Measurements from ENCODE around the gene NLRP5. TPM values are rescaled to one million over a fixed set of nuclear protein-coding genes. Genes with fewer than 3 reads are reported as not detected.

Gene NLRP5
- polyA plus RNA-seq, 1 of the 3 experiments (the other 2 are of a cell fraction), result not detected

DNA sequence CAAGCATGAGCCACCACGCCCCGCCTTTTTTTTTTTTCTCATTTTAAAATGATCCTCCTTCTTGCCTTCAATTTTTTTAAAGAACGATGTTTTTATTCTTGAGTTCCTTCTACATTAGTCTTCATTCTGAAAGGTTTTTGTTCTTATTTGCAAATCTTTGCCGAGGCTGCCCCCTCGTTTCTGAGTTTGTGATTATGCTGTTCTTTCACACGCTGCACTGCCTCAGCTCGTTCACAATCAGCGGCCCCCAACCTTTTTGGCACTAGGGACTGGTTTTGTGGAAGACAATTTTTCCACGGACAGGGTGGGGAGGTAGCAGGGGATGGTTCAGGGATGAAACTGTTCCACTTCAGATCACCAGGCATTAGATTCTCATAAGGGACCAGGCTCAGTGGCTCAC, 107.9 kb downstream of the NLRP5 start:
- Histone ChIP-seq H3F3A (replicated peaks; ENCODE audit: insufficient read depth) (no peaks in the 10 kb centered on the region), H3K9me3 (no peaks in the 10 kb centered on the region), H3K4me3 (ENCODE audit: low read depth in 2 of 2, low read length in 1 of 2) (no peak overlapping the region), H3K4me2 (no peak overlapping the region), H3K9ac (no peak overlapping the region), H4K20me1 (ENCODE audit: insufficient read depth) (peaks cover 67% of the 10 kb centered on the region), H3K9me2 (no peaks in the 10 kb centered on the region), H2AFZ (ENCODE audit: low read depth) (no peak overlapping the region), H3K79me2 (ENCODE audit: insufficient read depth) (peaks cover 64% of the 10 kb centered on the region), H3K27ac (ENCODE audit: low read depth in 2 of 2, low read length in 1 of 2) (no peak overlapping the region), H3K36me3 (replicated peaks in 1 of 2; ENCODE audit: control insufficient read depth in 1 of 2, insufficient read depth in 2 of 2, low read length in 1 of 2) (peaks cover 3 to 29% of the 10 kb centered on the region in 2 experiments), H3K4me1 (ENCODE audit: control insufficient read depth in 1 of 2, insufficient read depth in 2 of 2, low read depth in 1 of 2, low read length in 1 of 2) (no peaks in the 10 kb centered on the region; a peak in 1 of 4 replicates), H3K27me3 (ENCODE audit: insufficient read depth) (no peaks in the 10 kb centered on the region)
- ChIA-PET CTCF (interaction anchor here (2.2 kb wide), 1 partner anchor 13 kb away, joined by 8 read pairs; no protein-coding TSS in a partner anchor), POLR2A (no interaction called here)
- 78% methylated on average over 9 of the region's 9 CpGs for WGBS (ENCODE audit: low lambda C conversion rate)
- no peak for DNase-seq
- TF ChIP-seq MXI1 (IDR thresholded peaks at IDR 0.05; ENCODE audit: low read depth, low read length) (no peak), CHD2 (IDR thresholded peaks at IDR 0.05; ENCODE audit: low read length, partially characterized antibody) (no peak), SMC3 (IDR thresholded peaks at IDR 0.05; ENCODE audit: low read depth, low read length) (no peak), NRF1 (IDR thresholded peaks at IDR 0.05; ENCODE audit: low read depth, low read length) (no peak), JUND (IDR thresholded peaks at IDR 0.05) (no peak), GATA2 (CRISPR knock-in tag; IDR thresholded peaks at IDR 0.05) (no peak), TEAD4 (IDR thresholded peaks at IDR 0.05; ENCODE audit: borderline replicate concordance, insufficient read depth) (no peak), ELF1 (IDR thresholded peaks at IDR 0.05) (no peak), NFIC (IDR thresholded peaks at IDR 0.05; ENCODE audit: borderline replicate concordance) (no peak), RAD21 (IDR thresholded peaks at IDR 0.05; ENCODE audit: low read length) (no peak), POLR2AphosphoS5 (IDR thresholded peaks at IDR 0.05; ENCODE audit: low read depth, low read length) (no peak), FOXM1 (IDR thresholded peaks at IDR 0.05; ENCODE audit: low read depth) (no peak)
- TF ChIP-seq, protein P1, sequence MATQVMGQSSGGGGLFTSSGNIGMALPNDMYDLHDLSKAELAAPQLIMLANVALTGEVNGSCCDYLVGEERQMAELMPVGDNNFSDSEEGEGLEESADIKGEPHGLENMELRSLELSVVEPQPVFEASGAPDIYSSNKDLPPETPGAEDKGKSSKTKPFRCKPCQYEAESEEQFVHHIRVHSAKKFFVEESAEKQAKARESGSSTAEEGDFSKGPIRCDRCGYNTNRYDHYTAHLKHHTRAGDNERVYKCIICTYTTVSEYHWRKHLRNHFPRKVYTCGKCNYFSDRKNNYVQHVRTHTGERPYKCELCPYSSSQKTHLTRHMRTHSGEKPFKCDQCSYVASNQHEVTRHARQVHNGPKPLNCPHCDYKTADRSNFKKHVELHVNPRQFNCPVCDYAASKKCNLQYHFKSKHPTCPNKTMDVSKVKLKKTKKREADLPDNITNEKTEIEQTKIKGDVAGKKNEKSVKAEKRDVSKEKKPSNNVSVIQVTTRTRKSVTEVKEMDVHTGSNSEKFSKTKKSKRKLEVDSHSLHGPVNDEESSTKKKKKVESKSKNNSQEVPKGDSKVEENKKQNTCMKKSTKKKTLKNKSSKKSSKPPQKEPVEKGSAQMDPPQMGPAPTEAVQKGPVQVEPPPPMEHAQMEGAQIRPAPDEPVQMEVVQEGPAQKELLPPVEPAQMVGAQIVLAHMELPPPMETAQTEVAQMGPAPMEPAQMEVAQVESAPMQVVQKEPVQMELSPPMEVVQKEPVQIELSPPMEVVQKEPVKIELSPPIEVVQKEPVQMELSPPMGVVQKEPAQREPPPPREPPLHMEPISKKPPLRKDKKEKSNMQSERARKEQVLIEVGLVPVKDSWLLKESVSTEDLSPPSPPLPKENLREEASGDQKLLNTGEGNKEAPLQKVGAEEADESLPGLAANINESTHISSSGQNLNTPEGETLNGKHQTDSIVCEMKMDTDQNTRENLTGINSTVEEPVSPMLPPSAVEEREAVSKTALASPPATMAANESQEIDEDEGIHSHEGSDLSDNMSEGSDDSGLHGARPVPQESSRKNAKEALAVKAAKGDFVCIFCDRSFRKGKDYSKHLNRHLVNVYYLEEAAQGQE (IDR thresholded peaks at IDR 0.05; ENCODE audit: low read depth, low read length), result no peak
- TF ChIP-seq, protein P2, sequence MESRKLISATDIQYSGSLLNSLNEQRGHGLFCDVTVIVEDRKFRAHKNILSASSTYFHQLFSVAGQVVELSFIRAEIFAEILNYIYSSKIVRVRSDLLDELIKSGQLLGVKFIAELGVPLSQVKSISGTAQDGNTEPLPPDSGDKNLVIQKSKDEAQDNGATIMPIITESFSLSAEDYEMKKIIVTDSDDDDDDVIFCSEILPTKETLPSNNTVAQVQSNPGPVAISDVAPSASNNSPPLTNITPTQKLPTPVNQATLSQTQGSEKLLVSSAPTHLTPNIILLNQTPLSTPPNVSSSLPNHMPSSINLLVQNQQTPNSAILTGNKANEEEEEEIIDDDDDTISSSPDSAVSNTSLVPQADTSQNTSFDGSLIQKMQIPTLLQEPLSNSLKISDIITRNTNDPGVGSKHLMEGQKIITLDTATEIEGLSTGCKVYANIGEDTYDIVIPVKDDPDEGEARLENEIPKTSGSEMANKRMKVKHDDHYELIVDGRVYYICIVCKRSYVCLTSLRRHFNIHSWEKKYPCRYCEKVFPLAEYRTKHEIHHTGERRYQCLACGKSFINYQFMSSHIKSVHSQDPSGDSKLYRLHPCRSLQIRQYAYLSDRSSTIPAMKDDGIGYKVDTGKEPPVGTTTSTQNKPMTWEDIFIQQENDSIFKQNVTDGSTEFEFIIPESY (IDR thresholded peaks at IDR 0.05; ENCODE audit: borderline replicate concordance, low read depth), result no peak
- TF ChIP-seq, protein P3, sequence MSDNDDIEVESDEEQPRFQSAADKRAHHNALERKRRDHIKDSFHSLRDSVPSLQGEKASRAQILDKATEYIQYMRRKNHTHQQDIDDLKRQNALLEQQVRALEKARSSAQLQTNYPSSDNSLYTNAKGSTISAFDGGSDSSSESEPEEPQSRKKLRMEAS (IDR thresholded peaks at IDR 0.05; ENCODE audit: low read depth), result no peak
- TF ChIP-seq, protein P4, sequence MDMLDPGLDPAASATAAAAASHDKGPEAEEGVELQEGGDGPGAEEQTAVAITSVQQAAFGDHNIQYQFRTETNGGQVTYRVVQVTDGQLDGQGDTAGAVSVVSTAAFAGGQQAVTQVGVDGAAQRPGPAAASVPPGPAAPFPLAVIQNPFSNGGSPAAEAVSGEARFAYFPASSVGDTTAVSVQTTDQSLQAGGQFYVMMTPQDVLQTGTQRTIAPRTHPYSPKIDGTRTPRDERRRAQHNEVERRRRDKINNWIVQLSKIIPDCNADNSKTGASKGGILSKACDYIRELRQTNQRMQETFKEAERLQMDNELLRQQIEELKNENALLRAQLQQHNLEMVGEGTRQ (IDR thresholded peaks at IDR 0.05; ENCODE audit: borderline replicate concordance, low read depth, low read length), result no peak
- TF ChIP-seq, protein P5, sequence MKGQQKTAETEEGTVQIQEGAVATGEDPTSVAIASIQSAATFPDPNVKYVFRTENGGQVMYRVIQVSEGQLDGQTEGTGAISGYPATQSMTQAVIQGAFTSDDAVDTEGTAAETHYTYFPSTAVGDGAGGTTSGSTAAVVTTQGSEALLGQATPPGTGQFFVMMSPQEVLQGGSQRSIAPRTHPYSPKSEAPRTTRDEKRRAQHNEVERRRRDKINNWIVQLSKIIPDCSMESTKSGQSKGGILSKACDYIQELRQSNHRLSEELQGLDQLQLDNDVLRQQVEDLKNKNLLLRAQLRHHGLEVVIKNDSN (IDR thresholded peaks at IDR 0.05; ENCODE audit: borderline replicate concordance, low read depth), result no peak
